ENCODE measurements around the gene C17orf50. TPM values are rescaled to one million over a fixed set of nuclear protein-coding genes. Genes with fewer than 3 reads are reported as not detected.

C17orf50 gene
- total RNA-seq, 1 donor from 2014 or later = not detected

DNA sequence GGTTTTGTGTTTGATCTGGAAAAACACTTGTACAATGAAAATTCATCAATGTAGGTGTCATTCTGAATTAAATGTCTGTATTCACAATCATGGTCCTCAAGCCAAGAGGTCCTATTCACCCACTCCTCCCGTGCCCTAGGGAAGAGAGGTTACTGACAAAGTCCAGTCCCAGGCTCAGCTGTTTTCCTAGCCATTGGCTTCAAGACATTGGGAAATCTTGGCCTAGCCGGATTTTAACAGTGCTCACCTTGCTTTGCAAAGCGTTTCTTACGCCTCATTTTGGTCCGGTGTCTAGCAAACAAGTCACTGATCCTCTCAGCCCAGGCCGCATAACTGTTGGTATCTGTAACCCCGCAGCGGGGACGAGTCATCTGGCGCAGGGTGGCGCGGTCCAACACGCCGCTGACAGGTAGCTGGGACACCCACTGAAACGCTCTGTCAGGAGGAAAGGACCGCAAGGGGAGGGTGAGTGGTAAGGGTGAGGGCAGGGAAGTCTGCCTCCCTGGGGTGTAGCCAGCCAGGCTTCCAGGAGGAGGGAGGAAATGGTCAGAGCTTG lies 18.0 kb downstream of the C17orf50 start:
- peak overlapping the region; percentile 49 for H3K27ac ChIP-seq
- TF ChIP-seq, protein P1, sequence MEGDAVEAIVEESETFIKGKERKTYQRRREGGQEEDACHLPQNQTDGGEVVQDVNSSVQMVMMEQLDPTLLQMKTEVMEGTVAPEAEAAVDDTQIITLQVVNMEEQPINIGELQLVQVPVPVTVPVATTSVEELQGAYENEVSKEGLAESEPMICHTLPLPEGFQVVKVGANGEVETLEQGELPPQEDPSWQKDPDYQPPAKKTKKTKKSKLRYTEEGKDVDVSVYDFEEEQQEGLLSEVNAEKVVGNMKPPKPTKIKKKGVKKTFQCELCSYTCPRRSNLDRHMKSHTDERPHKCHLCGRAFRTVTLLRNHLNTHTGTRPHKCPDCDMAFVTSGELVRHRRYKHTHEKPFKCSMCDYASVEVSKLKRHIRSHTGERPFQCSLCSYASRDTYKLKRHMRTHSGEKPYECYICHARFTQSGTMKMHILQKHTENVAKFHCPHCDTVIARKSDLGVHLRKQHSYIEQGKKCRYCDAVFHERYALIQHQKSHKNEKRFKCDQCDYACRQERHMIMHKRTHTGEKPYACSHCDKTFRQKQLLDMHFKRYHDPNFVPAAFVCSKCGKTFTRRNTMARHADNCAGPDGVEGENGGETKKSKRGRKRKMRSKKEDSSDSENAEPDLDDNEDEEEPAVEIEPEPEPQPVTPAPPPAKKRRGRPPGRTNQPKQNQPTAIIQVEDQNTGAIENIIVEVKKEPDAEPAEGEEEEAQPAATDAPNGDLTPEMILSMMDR (IDR thresholded peaks at IDR 0.05) = no peak
- DNase-seq = no peak
- H3K9me3 ChIP-seq = no peaks in the 10 kb centered on the region
- H3K27me3 ChIP-seq = no peaks in the 10 kb centered on the region
- intact Hi-C loops (cut with DNase I) = no loop called here
- ATAC-seq = no peak
- no peaks in the 10 kb centered on the region for H3K36me3 ChIP-seq
- no peak overlapping the region for H3K4me3 ChIP-seq
- H3K4me1 ChIP-seq = peaks cover 52% of the 10 kb centered on the region

DNA sequence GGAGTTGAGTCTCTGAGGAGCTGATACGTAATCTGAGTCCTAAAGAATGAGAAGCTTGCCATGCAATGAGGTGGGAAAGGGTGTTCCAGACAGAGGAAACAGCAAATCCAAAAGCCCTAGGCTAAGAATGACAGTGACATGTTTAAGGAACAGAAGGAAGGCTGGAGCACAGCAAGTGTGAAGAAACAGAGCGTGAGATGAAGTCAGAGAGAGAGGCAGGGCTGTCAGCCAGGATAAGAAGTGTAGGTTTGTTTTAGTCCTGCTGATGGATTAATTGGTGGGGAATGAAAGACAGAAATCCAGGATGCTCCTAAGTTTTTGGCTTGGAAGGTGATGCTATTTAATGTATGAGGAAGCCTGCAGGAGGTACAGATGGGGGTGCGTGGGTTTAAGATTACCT lies 20.3 kb downstream of the C17orf50 start:
- Histone ChIP-seq H3K4me3 (no peak overlapping the region), H3K4me1 (peaks cover 37% of the 10 kb centered on the region), H3K27me3 (no peaks in the 10 kb centered on the region), H3K9me3 (no peaks in the 10 kb centered on the region), H3K27ac (no peak overlapping the region), H3K36me3 (no peaks in the 10 kb centered on the region)
- ATAC-seq = no peak
- DNase-seq = no peak
- TF ChIP-seq, protein P1 (IDR thresholded peaks at IDR 0.05) = no peak
- intact Hi-C loops (cut with DNase I) = no loop called here

- Histone ChIP-seq H3K9me3 (no peaks in the 10 kb centered on the region), H3K27me3 (no peaks in the 10 kb centered on the region), H3K4me1 (peaks cover 41% of the 10 kb centered on the region), H3K4me3 (no peak overlapping the region), H3K27ac (peak overlapping the region; percentile 55), H3K36me3 (no peaks in the 10 kb centered on the region)
- intact Hi-C loops (cut with DNase I) = no loop called here
- DNase-seq (no peak), ATAC-seq (peak; percentile 16)
- TF ChIP-seq, protein P1 (IDR thresholded peaks at IDR 0.05) = no peak
Measured at GRCh38 chr17:35784895-35785294, 24.2 kb downstream of the C17orf50 start.

GRCh38 chr17:35786941-35787432 lies 26.3 kb downstream of the C17orf50 start:
- Histone ChIP-seq H3K4me3 (no peak overlapping the region), H3K27me3 (no peaks in the 10 kb centered on the region), H3K36me3 (no peaks in the 10 kb centered on the region), H3K4me1 (peaks cover 41% of the 10 kb centered on the region), H3K27ac (peak overlapping the region; percentile 7), H3K9me3 (no peaks in the 10 kb centered on the region)
- ATAC-seq (no peak), DNase-seq (no peak)
- intact Hi-C loops (cut with DNase I) = no loop called here
- TF ChIP-seq, protein P1 (IDR thresholded peaks at IDR 0.05) = no peak

GRCh38 chr17:35788477-35789368 lies 28.0 kb downstream of the C17orf50 start:
- TF ChIP-seq, protein P1 (IDR thresholded peaks at IDR 0.05) = no peak
- ATAC-seq (peak; percentile 24), DNase-seq (no peak)
- Histone ChIP-seq H3K4me1 (peaks cover 29% of the 10 kb centered on the region), H3K27ac (peak overlapping the region; percentile 38), H3K4me3 (no peak overlapping the region), H3K9me3 (no peaks in the 10 kb centered on the region), H3K27me3 (no peaks in the 10 kb centered on the region), H3K36me3 (no peaks in the 10 kb centered on the region)
- intact Hi-C loops (cut with DNase I) = no loop called here
